Keratinocyte (primary cell): ENCODE measurements around the gene CACNA1I.

Experiments
- EZH2 ChIP-seq: IDR thresholded peaks from one replicate; pipeline ENCODE4 v1.6.1; 2012; ENCODE audit warnings: inconsistent platforms, mild to moderate bottlenecking, low read length, moderate library complexity
- TF ChIP-seq, protein P1 (sequence below), 3 experiments: IDR thresholded peaks in 1 of 3; conservative IDR thresholded peaks in 1 of 3; optimal IDR thresholded peaks in 1 of 3; 2 replicates in 2 of 3; 3 replicates in 1 of 3; pipeline versions ENCODE3 to v1.5.1; 2011; ENCODE audit warnings: low read length in 3 of 3, mild to moderate bottlenecking in 3 of 3, moderate library complexity in 2 of 3, control low read depth in 1 of 3, inconsistent platforms in 1 of 3; ENCODE audit not compliant: insufficient read depth in 2 of 3; ENCODE audit errors: extremely low read depth in 1 of 3

DNA sequence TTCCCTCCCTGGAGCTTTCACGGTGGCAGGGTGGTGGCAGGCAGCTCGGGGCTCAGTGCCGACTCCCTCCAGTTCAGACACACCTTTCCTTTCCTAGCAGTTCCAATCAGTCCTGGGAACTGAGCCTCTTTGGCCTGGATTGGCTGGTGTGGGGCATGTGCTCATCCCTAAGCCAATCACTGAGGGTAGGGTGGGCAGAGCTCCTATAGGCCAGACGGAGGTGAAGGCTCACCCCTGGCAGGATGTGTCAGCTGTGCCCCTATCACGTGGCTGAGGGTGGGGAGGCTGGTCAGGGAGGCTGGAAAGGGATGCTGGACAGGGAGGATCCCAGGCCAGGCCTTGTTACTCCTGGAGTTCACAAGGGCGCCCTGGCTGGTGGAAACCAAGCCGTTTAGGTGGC lies 40.2 kb downstream of the CACNA1I start:
- TF ChIP-seq, protein P1, sequence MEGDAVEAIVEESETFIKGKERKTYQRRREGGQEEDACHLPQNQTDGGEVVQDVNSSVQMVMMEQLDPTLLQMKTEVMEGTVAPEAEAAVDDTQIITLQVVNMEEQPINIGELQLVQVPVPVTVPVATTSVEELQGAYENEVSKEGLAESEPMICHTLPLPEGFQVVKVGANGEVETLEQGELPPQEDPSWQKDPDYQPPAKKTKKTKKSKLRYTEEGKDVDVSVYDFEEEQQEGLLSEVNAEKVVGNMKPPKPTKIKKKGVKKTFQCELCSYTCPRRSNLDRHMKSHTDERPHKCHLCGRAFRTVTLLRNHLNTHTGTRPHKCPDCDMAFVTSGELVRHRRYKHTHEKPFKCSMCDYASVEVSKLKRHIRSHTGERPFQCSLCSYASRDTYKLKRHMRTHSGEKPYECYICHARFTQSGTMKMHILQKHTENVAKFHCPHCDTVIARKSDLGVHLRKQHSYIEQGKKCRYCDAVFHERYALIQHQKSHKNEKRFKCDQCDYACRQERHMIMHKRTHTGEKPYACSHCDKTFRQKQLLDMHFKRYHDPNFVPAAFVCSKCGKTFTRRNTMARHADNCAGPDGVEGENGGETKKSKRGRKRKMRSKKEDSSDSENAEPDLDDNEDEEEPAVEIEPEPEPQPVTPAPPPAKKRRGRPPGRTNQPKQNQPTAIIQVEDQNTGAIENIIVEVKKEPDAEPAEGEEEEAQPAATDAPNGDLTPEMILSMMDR (optimal IDR thresholded peaks at IDR 0.05 in 1 of 3, IDR thresholded peaks at IDR 0.05 in 1 of 3, conservative IDR thresholded peaks at IDR 0.05 in 1 of 3; ENCODE audit: extremely low read depth in 1 of 3, insufficient read depth in 2 of 3, low read length in 3 of 3) = no peak
- no peak for TF ChIP-seq EZH2
